Large intestine (tissue), 3 donors: ENCODE measurements around the gene FAM72D. TPM values are rescaled to one million over a fixed set of nuclear protein-coding genes. Genes with fewer than 3 reads are reported as not detected.
"Not testable (repeated sequence)": the region's sequence is repeated elsewhere in the genome, so short reads cannot be mapped to it uniquely, and the experiment has no call there.

Experiments used
- DNase-seq, 2 donors: peaks; one replicate each; pipeline versions ENCODE4 v3.0.0 to v3.0.0-alpha.2; 2013
- H3K27ac ChIP-seq: one replicate; pipeline ENCODE4 v1.5.1; 2013; ENCODE audit warnings: low read length
- H3K27me3 ChIP-seq: 2 replicates; pipeline ENCODE4 v1.6.1; 2013; ENCODE audit warnings: low read length; ENCODE audit not compliant: control insufficient read depth, insufficient read depth
- H3K36me3 ChIP-seq: 2 replicates; pipeline ENCODE4 v1.6.1; 2013; ENCODE audit warnings: low read length; ENCODE audit not compliant: control insufficient read depth, insufficient read depth
- H3K4me1 ChIP-seq: one replicate; pipeline ENCODE4 v1.6.1; 2013; ENCODE audit warnings: low read length; ENCODE audit not compliant: control insufficient read depth, insufficient read depth
- H3K4me3 ChIP-seq: one replicate; pipeline ENCODE4 v1.5.1; 2013; ENCODE audit warnings: low read length
- H3K9me3 ChIP-seq: one replicate; pipeline ENCODE4 v1.6.1; 2013; ENCODE audit warnings: mild to moderate bottlenecking, low read depth, low read length, moderate library complexity; ENCODE audit not compliant: control insufficient read depth
- WGBS: methylation state at CpG from one replicate; pipeline ENCODE4 v1.1.5; 2013; ENCODE audit warnings: low lambda C conversion rate; ENCODE audit not compliant: insufficient coverage; 5-methylcytosine and 5-hydroxymethylcytosine counted together
- polyA plus RNA-seq: library from polyadenylated mRNA; unstranded; fragments of 120-200 nt; gene quantifications from one replicate; pipeline ENCODE4 v1.2.1, GENCODE V29; 2013

Gene FAM72D
- polyA plus RNA-seq, 1 donor, result 1.2 TPM

GRCh38 chr1:145155421-145155820 is 59.6 kb downstream of the FAM72D start:
- not testable (repeated sequence) for H3K27me3 ChIP-seq, DNase-seq, H3K4me3 ChIP-seq, H3K4me1 ChIP-seq, H3K9me3 ChIP-seq, H3K27ac ChIP-seq, H3K36me3 ChIP-seq
- no CpG with 5 or more reads among the region's 4 CpGs for WGBS

DNA sequence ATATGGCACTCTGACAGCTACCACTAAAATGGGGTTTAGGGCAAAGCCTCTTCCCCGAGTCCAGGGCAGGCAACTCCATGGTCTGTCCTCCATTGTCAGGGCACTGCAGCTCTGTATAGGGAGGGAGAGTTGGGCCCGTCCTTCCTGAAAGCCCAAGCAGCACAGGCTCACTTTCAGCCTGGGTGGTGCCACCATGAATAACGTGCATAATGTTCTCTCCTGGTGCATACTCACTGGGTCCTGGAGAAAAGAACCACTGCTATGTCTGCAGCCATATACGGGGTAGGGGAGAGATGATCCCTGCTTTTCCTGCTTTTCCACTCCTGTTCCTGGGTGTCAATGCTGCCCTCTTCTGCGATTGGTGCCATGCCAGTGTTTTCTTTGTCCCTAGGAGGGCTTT is 60.1 kb downstream of the FAM72D start:
- peak; percentile 0 to 5 for DNase-seq
- WGBS, result no CpG with 5 or more reads among the region's 5 CpGs
- H3K4me3 ChIP-seq, result not testable (repeated sequence)

GRCh38 chr1:145156891-145157610 is 61.3 kb downstream of the FAM72D start:
- DNase-seq, result peak; percentile 2 to 33
- not testable (repeated sequence) for H3K27me3 ChIP-seq, H3K4me1 ChIP-seq, H3K36me3 ChIP-seq, H3K27ac ChIP-seq, H3K9me3 ChIP-seq
- no CpG with 5 or more reads among the region's 26 CpGs for WGBS
- peak overlapping the region; percentile 37 for H3K4me3 ChIP-seq

More for the DNA sequence above, 60.1 kb downstream of the FAM72D start:
- not testable (repeated sequence) for H3K4me1 ChIP-seq, H3K27me3 ChIP-seq, H3K36me3 ChIP-seq, H3K27ac ChIP-seq, H3K9me3 ChIP-seq

DNA sequence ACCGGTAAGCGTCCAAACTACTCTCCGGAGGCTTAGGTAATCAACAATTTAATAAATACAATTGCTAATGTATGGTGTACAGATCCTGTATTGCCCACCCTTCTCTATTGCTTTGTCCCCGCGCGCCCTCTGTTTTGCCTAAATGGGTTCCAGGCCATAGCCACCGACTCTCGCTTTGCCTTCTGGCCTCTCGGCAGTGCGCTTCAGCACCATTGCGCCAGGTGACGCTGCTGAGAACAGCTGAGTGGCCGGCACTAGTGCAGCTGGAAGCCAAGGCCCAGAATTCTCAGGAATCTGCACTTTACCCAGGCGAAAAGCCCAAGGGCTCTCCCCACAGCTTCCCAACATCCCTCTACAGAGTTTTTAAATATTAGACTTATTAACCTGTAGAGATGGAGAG is 61.9 kb downstream of the FAM72D start:
- not testable (repeated sequence) for H3K4me3 ChIP-seq, H3K36me3 ChIP-seq, H3K27me3 ChIP-seq, H3K27ac ChIP-seq, DNase-seq, H3K4me1 ChIP-seq, H3K9me3 ChIP-seq
- WGBS, result no CpG with 5 or more reads among the region's 14 CpGs

GRCh38 chr1:145161046-145161752 is 65.4 kb downstream of the FAM72D start:
- not testable (repeated sequence) for H3K27me3 ChIP-seq, H3K4me1 ChIP-seq, H3K27ac ChIP-seq, H3K36me3 ChIP-seq, DNase-seq, H3K4me3 ChIP-seq, H3K9me3 ChIP-seq
- no CpG with 5 or more reads among the region's 26 CpGs for WGBS

Other genes starting within 250 kb of the FAM72D start
- gene SRGAP2B, start 646 bp upstream of the FAM72D start, polyA plus RNA-seq, result 12.4 TPM
- not detected for gene PPIAL4D, start 146.2 kb downstream of the FAM72D start, polyA plus RNA-seq